Stimulated activated CD8-positive, alpha-beta memory T cell treated with anti-CD3 and anti-CD28 coated beads, Interleukin-7, amount 100 ng/mL, for 4 hours (primary cell): ENCODE data around the gene OXSR1.
"Not testable (repeated sequence)": the region's sequence is repeated elsewhere in the genome, so short reads cannot be mapped to it uniquely, and the experiment has no call there.

Experiments
- DNase-seq, 2 donors: peaks; one replicate each; pipeline ENCODE4 v3.0.0-alpha.2; 2020; ENCODE audit warnings: low read depth in 2 of 2

OXSR1 gene

DNA sequence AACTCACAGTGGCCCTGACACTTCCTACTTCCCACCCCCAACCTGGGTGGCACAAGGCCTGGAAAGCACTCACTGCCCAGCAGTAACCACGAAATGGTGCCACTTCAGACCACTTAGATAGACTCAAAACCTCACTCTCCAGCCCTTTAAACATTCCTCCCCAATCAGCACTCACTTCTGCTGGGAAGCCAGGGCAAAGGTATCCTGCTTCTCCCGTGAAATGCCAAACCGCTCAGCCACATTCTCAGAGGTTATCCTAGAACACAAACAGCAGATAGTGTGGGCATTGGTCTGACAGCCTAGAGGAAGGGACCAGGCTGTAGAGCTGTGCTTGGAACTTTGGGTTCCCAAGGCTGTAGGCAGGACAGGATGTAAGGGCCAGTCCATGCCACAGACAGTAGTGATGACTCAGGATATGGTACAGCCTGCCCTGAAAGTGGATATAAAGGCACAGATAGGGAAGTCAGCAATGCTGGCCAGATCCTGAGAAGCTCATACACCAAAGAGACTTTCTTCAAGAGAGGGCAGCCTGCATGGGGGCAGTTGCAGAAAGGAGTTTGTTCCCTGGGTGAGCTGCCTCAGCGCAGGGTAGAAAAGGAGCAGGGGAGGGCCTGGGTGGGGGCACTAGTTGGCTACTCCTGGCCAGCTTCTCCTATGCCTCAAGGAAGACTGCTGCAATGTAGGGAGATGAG, 37.6 kb upstream of the OXSR1 start:
- DNase-seq, result no peak

DNA sequence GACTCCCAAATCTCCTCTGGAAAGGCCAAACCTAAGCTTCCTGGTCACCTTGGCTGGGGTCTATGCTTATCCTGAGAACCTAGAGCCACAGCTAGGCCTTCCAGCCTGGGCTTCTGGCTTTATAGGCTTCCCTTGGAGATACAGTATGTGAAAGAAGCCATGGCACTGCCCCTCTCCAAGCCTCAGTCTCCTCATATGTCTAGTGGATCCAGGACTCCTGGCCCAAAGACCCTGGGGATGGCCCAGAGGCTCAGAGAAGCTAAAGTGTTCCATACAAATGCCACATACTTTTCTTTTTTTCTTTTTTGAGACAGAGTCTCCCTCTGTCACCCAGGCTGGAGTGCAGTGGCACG, 37.1 kb upstream of the OXSR1 start:
- DNase-seq, result no peak

DNA sequence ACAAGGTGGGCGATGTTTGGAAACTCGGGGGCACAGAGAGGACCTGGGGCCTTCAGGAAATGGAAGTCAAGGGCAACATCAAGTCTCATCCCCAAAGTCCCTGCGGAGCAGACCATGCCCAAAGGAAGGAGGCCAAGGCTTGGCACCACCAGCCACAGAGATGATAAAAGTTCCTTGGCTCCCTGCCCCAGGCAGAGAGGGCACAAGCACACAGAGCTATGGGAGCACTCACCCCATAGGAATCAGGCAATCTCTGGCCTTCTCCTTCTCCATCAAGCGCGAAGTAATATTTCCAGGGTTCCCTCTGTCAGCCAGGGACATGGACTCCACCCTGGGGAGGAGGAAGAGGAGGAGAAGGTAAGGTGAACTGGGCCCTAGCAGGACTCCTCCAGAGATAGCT, 36.3 kb upstream of the OXSR1 start:
- no peak for DNase-seq

DNA sequence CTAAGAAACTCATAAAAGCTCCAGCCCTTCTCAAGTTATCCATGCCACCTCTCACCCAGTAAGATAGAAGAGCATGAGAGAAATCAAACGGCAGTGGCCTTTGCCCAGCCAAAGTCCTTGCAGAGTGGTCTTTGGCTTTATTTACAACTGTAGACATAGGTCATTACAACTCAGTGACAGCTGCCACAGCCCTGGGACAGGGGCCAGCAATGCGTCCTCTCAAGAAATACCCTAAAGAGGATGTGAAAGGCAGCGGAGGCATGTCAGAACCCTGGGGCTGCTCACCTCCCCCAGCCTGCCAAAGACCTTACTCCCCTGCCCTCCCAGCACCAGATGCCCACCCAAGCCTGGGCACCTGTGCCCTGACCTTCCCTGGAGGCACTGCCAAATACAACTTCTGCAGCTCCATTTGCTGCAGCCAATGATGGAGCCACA, 34.7 kb upstream of the OXSR1 start:
- DNase-seq, result no peak

DNA sequence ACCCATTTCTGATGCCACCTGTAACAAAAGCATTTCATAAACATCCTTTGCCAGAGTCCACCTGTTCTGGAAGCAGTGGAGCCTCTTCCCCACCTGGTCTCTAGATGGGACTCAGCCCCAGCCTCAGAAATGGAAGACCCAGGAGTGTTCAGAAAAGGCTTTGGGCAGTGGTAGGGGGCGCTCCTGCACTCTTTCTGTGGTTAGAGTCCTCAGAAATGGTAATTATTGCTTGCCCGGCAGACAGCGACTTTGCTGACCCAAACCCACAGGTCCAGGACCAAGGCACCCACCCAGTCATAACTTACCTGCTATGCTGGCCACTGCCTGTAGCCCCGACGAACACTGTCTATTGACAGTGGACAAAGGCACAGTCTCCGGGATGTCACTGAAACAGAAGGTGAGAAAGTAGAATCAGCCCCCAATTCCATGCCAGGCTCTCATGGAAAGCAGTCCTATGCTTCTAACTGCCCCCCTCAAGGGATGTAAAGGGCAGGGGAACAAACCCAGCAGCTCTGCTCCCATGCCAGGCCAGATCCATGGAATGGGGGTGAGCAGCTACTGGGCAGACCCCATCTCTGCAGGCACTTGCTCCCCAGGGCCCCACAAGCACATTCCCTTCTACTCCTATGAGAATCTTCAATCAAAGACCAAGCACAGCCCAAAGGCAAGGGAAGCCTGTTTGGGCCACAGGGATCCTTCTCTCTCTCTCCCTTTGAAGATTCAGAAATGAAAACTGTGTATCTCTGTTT, 33.5 kb upstream of the OXSR1 start:
- no peak for DNase-seq

DNA sequence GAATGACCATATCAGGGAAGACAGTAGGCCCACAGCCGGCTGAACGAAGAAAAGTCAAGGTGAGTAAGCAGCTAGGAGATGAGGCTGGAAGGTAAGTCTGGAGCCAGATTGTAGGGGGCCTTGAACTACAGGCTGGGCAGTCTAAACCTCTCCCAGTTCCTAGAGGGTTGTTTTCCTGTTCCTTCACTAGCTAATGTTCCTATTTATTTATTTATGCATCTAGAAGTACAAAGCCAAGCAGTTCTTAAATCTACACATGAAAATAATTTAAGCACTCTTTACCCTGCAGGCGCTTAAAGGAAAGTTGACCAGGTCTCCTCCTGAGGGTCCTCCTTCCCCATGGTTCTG, 32.2 kb upstream of the OXSR1 start:
- no peak for DNase-seq

DNA sequence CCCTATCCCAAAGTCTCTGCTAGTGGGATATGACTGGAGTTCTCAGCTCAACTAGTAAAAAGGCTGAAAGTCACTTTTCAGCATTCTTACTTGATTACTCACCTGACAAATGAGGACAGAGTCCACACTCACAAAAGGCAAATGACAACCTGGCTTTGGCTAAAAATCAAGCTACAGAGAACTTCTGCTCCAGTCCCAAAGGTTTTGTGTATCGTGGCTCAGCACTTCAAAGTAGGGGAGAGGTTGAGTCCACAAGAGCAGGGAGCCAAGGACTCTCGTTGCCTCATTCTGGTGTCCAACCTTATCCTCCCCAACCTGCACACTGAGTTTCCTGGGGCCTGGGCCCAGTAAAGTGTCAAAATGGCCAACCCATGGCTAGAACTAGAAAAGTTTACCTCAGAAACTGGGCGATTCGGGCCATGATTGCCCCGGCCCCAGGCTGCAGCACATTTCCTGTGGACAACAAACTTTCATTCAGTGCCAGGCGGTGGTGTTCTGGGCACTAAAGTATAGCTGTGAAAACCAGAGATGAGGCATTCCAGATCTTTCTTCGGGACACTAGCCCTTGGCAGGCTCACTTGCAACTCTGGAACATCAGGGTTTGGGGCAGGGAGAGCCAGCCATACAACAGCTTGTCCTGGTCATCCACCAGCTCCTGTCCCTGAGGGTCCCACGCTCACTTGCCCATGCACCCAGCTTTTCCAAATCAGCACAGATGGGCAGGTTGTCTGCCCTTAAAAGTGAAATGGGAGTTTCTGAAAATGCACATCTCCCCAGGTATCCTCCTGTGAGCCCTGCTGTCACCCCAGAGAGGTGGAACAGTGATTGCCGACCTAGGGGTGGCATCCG, 31.6 kb upstream of the OXSR1 start:
- no peak for DNase-seq

DNA sequence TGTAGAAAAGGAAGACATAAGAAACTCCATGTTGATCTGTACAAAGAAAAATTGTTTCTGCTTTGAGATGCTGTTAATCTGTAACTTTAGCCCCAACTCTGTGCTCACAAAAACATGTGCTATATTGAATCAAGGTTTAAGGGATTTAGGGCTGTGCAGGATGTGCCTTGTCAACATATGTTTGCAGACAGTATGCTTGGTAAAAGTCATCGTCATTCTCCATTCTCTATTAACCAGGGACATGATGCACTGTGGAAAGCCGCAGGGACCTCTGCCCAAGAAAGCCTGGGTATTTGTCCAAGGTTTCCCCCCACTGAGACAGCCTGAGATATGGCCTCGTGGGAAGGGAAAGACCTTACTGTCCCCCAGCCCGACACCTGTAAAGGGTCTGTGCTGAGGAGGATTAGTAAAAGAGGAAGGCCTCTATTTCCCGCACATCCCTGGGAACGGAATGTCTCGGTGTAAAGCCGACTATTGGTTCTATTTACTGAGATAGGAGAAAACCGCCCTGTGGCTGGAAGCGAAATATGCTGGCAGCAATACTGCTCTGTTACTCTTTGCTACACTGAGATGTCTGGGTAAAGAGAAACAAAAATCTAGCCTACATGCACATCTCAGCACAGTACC, 30.7 kb upstream of the OXSR1 start:
- not testable (repeated sequence) for DNase-seq

DNA sequence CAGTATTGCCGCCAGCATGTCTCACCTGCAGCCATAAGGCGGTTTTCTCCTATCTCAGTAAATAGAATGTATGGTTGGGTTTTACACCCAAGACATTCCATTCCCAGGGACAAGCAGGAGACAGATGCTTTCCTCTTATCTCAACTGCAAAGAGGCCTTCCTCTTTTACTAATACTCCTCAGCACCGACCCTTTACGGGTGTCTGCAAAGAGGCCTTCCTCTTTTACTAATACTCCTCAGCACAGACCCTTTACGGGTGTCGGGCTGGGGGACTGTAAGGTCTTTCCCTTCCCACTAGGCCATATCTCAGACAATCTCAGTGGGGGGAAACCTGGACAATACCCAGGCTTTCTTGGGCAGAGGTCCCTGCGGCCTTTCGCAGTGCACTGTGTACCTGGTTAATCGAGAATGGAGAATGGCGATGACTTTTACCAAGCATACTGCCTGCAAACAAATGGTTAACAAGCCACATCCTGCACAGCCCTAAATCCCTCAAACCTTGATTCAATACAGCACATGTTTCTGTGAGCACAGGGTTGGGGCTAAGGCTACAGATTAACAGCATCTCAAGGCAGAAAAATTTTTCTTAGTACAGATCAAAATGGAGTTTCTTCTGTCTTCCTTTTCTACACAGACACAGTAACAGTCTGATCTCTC, 29.6 kb upstream of the OXSR1 start:
- not testable (repeated sequence) for DNase-seq

DNA sequence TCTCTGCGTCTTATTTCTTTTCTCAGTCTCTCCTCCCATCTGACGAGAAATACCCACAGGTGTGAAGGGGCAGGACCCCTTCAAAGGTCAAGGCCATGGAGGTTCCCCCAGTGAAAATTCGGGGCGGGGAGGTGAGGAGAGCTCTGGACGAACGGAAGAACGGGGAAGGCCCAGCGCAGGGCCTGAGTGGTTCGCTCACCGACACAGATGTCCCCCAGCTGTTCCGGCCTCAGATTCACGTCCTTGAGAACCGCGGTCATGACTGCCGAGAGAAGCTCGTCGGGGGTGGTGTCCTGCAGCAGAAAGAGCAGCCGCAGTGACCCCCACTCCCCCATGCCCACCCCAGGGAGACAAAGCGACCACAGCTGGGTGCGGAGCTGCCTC, 29.0 kb upstream of the OXSR1 start:
- DNase-seq, result no peak

DNA sequence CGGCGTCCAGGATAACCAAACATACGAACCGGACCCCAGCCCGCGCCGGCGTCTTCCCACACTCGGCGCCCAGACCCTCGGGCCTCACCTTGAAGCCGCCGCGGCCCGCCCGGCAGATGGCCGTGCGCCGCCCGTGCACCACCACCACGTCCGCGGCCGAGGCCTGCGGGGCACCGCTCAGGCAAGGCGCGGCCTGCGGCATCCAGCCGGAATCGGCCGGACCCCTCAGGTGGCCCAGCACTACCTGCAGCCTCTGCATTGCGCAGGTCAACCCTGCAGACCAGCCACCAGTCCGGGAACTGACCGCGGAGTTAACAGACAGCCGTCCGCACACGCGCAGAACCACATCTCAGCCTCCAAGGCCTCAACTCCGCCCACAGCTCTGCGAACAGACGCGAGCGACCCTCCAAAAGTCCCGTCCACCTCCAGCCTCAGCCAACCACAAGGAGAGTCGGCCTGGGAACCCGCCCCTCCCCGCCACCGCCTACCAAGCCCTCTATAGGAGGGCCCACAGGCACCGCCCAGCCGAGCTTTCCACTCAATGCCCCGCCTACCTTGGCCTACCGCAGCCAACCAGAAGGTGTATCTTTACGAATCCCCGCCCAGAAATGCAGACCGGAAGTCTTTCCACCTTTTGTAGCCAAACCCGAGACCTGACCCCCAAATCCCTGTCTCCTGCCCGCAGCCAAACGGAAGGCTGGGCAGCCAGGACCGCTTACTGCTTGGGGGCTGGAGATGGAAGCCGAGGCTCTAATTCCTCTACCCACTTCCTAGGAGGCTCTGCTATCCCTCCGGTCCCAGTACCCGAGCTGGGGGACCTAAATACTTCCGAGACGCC, 28.3 kb upstream of the OXSR1 start, which contains the start of gene ACAA1:
TSS of gene ACAA1 (minus strand) at position 351 of the 838 bp plus-strand sequence. CDS start at position 259, 92 bp downstream.
- DNase-seq, result peak; percentile 97 to 98

DNA sequence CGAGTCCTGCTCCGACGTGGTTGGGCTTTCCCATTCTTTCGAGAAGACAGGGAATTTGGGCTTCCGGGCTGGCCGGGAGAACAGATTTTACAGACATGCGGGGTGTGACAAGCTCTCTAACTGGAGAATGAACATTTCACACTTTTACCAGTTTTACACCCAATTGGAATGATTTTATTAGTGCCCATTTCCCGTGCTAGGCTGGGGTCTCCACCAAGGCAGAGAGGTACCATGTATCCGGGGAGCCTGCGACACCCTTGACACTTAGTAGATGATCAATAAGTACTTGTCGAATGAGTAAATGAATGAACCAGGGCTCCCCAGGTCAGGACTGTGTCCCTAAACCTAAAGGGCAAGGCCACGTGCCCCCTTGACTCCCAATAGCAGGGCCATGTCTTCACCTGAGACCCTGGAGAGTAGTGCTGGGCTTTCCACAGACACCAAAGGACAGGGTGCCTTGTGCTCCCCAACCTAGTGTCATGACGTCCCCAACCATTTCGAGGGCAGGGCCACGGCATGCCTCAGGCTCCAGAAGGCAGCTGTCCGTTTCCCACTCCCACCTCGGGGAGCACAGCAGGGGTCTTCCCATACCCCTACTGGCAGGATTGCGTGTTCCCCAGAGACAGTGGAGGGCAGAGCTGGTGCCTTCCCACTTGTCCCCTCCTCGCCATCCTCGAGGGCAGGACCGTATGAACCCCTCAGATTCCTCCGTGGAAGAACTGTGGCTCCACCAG, 27.6 kb upstream of the OXSR1 start:
- DNase-seq, result no peak

DNA sequence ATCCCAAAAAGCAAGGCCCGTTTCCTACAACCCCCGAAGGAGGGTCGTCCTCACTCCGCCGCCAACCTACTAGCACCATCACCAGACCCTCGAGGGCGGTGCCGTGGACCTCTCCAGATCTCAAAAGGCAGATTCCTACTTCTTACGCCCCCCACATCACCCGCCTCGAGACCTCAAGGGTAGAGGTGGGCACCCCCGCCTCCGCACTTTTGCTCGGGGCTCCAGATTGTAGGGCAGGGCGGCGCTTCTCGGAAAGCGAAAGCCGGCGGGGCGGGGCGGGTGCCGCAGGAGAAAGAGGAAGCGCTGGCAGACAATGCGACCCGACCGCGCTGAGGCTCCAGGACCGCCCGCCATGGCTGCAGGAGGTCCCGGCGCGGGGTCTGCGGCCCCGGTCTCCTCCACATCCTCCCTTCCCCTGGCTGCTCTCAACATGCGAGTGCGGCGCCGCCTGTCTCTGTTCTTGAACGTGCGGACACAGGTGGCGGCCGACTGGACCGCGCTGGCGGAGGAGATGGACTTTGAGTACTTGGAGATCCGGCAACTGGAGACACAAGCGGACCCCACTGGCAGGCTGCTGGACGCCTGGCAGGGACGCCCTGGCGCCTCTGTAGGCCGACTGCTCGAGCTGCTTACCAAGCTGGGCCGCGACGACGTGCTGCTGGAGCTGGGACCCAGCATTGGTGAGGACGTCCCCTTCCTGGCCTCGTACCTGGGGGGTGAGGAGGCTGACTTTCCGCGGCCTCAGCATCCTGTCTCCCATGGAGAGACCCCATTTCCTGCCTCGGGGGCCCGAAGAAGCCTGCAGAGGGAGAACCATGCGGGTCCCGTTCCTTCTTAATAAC, 26.8 kb upstream of the OXSR1 start, which contains the start of gene MYD88:
TSS of gene MYD88 (plus strand) at position 313 of the 842 bp plus-strand sequence. CDS start at position 353, 40 bp downstream.
- peak; percentile 83 to 89 for DNase-seq

DNA sequence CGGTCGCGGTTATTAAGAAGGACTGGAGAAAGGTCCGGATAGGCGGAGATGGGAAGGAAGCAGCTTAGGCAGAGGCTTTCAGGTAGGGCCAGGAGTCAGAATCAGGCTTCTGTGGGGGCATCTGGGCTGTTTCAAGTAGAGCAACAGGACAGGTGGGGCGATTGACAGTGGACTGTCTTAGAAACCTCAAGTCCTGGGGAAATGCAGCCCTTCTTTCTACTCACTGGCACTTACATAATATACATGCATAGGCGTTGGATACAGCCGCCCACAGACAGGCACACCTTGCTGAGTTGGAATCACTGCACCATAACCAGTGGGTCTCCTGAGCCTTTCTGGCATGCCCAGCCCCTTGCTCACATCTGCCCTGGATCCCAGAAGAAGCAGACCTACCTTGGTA, 26.1 kb upstream of the OXSR1 start:
- no peak for DNase-seq

DNA sequence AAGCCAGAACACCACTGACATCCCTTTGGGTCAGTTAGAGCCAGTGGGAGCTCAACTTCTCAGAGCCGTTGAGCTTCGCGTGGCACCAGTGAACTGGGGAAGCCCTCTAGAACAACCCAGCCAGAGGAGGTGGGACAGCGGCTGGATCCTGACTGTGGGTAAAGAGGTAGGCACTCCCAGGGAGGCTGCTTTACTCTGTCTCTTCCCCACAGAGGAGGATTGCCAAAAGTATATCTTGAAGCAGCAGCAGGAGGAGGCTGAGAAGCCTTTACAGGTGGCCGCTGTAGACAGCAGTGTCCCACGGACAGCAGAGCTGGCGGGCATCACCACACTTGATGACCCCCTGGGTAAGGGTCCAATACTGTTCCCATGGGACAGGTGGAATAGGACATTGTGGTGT, 25.7 kb upstream of the OXSR1 start:
- DNase-seq, result no peak

DNA sequence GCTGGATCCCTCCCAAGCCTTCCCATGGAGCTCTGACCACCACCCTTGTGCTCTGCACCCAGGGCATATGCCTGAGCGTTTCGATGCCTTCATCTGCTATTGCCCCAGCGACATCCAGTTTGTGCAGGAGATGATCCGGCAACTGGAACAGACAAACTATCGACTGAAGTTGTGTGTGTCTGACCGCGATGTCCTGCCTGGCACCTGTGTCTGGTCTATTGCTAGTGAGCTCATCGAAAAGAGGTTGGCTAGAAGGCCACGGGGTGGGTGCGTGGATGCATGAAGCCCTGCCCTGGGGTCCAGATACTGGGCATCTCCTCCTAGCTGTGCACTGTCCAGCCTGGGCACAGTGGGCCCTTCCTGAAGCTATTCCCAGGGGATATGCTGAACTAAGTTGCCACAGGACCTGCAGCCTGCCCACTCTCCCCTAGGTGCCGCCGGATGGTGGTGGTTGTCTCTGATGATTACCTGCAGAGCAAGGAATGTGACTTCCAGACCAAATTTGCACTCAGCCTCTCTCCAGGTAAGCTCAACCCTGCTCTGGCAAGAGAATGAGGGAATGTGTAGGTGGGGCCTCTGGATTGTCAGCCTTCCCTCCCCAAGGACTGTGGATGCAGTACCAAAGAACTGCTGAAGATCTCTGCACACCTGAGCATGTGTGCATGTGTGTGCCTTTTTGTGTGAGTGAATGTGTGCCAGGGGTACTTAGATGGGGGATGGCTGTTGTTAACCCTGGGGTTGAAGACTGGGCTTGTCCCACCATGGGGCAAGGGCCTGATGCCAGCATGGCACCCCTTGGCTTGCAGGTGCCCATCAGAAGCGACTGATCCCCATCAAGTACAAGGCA, 24.8 kb upstream of the OXSR1 start:
- no peak for DNase-seq

DNA sequence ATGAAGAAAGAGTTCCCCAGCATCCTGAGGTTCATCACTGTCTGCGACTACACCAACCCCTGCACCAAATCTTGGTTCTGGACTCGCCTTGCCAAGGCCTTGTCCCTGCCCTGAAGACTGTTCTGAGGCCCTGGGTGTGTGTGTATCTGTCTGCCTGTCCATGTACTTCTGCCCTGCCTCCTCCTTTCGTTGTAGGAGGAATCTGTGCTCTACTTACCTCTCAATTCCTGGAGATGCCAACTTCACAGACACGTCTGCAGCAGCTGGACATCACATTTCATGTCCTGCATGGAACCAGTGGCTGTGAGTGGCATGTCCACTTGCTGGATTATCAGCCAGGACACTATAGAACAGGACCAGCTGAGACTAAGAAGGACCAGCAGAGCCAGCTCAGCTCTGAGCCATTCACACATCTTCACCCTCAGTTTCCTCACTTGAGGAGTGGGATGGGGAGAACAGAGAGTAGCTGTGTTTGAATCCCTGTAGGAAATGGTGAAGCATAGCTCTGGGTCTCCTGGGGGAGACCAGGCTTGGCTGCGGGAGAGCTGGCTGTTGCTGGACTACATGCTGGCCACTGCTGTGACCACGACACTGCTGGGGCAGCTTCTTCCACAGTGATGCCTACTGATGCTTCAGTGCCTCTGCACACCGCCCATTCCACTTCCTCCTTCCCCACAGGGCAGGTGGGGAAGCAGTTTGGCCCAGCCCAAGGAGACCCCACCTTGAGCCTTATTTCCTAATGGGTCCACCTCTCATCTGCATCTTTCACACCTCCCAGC, 24.0 kb upstream of the OXSR1 start:
- no peak for DNase-seq
